Astrocyte (in vitro differentiated cells and primary cell): ENCODE measurements around the gene BEST4. TPM values are rescaled to one million over a fixed set of nuclear protein-coding genes. Genes with fewer than 3 reads are reported as not detected.

Experiments
- DNase-seq: peaks from one replicate; pipeline ENCODE4 v3.0.0-alpha.2; 2010; ENCODE audit warnings: low read depth
- FAIRE-seq: peaks from 2 replicates; lab custom pipeline; 2011; peaks lifted over from hg19 to GRCh38; lab: Jason Lieb, UNC
- H2AFZ ChIP-seq: 2 replicates; pipeline ENCODE4 v1.6.0; 2012; ENCODE audit warnings: low read depth, low read length, inconsistent platforms
- H3K27ac ChIP-seq: 2 replicates; pipeline ENCODE4 v1.5.1; 2011; ENCODE audit warnings: low read depth, low read length, inconsistent platforms
- H3K27me3 ChIP-seq: 2 replicates; pipeline ENCODE4 v1.6.0; 2011; ENCODE audit warnings: low read length, inconsistent platforms; ENCODE audit not compliant: insufficient read depth
- H3K36me3 ChIP-seq: 2 replicates; pipeline ENCODE4 v1.5.1; 2011; ENCODE audit warnings: low read length, inconsistent platforms; ENCODE audit not compliant: insufficient read depth
- H3K4me1 ChIP-seq: 2 replicates; pipeline ENCODE4 v1.5.1; 2011; ENCODE audit warnings: low read length, inconsistent platforms; ENCODE audit not compliant: insufficient read depth
- H3K4me2 ChIP-seq: 2 replicates; pipeline ENCODE4 v1.6.0; 2012; ENCODE audit warnings: low read length, inconsistent platforms
- H3K4me3 ChIP-seq: 2 replicates; pipeline ENCODE4 v1.5.1; 2011; ENCODE audit warnings: low read depth, mild to moderate bottlenecking, low read length, inconsistent platforms; ENCODE audit not compliant: insufficient read depth
- H3K79me2 ChIP-seq: 2 replicates; pipeline ENCODE4 v1.6.0; 2012; ENCODE audit warnings: mild to moderate bottlenecking, low read length, inconsistent platforms; ENCODE audit not compliant: insufficient read depth
- H3K9ac ChIP-seq: 2 replicates; pipeline ENCODE4 v1.6.0; 2012; ENCODE audit warnings: mild to moderate bottlenecking, low read length, inconsistent platforms
- H3K9me3 ChIP-seq: 2 replicates; pipeline ENCODE4 v1.5.1; 2012; ENCODE audit warnings: low read depth, mild to moderate bottlenecking, low read length, inconsistent platforms; ENCODE audit not compliant: insufficient read depth
- H4K20me1 ChIP-seq: 2 replicates; pipeline ENCODE4 v1.6.0; 2012; ENCODE audit warnings: low read length, inconsistent platforms; ENCODE audit not compliant: insufficient read depth
- H3K27ac Mint-ChIP-seq: one replicate; pipeline ENCODE4 v1.8.0; 2021; ENCODE audit warnings: mild to moderate bottlenecking, mixed read lengths; ENCODE audit not compliant: unreplicated experiment
- H3K27me3 Mint-ChIP-seq: one replicate; pipeline ENCODE4 v1.8.0; 2021; ENCODE audit warnings: low read depth, mixed read lengths; ENCODE audit not compliant: unreplicated experiment
- H3K36me3 Mint-ChIP-seq: one replicate; pipeline ENCODE4 v1.8.0; 2021; ENCODE audit warnings: low read depth, mixed read lengths; ENCODE audit not compliant: unreplicated experiment
- H3K4me1 Mint-ChIP-seq: one replicate; pipeline ENCODE4 v1.8.0; 2021; ENCODE audit warnings: low read depth, mixed read lengths; ENCODE audit not compliant: unreplicated experiment
- H3K4me3 Mint-ChIP-seq: one replicate; pipeline ENCODE4 v1.8.0; 2021; ENCODE audit warnings: mild to moderate bottlenecking, moderate library complexity, mixed read lengths; ENCODE audit not compliant: unreplicated experiment
- H3K9me3 Mint-ChIP-seq: one replicate; pipeline ENCODE4 v1.8.0; 2021; ENCODE audit warnings: mild to moderate bottlenecking, mixed read lengths; ENCODE audit not compliant: unreplicated experiment
- EZH2 ChIP-seq: IDR thresholded peaks from 2 replicates; pipeline ENCODE4 v1.6.1; 2012; ENCODE audit warnings: mild to moderate bottlenecking, low read length, inconsistent platforms; ENCODE audit not compliant: insufficient read depth
- total RNA-seq: library from RNA; stranded (reverse); gene quantifications from 2 replicates; pipeline ENCODE4 v1.2.1, GENCODE V29; 2021
- TF ChIP-seq, protein P1 (sequence below): IDR thresholded peaks from 2 replicates; pipeline ENCODE4 v1.5.1; 2011; ENCODE audit warnings: low read depth, mild to moderate bottlenecking, inconsistent platforms, low read length, moderate library complexity; ENCODE audit not compliant: insufficient read depth

Gene BEST4
- total RNA-seq, 1 donor from 2014 or later: not detected

GRCh38 chr1:44820328-44821239 is 32.6 kb upstream of the BEST4 start:
- Histone ChIP-seq H3K27ac (peak overlapping the region; percentile 99), H3K9me3 (no peaks in the 10 kb centered on the region), H3K4me1 (peaks cover 11% of the 10 kb centered on the region), H3K36me3 (peaks cover 6% of the 10 kb centered on the region), H3K79me2 (no peaks in the 10 kb centered on the region), H3K27me3 (no peaks in the 10 kb centered on the region), H3K9ac (peak overlapping the region; percentile 94), H4K20me1 (no peaks in the 10 kb centered on the region), H3K4me2 (peak overlapping the region; percentile 84), H2AFZ (peak overlapping the region; percentile 83), H3K4me3 (peak overlapping the region; percentile 60)
- Mint-ChIP-seq H3K27ac (peak overlapping the region; percentile 99), H3K27me3 (peaks cover 2% of the 10 kb centered on the region), H3K36me3 (peaks cover 3% of the 10 kb centered on the region), H3K4me1 (peaks cover 8% of the 10 kb centered on the region), H3K4me3 (peak overlapping the region; percentile 81), H3K9me3 (peaks cover 3% of the 10 kb centered on the region)
- FAIRE-seq: no peak
- TF ChIP-seq, protein P1, sequence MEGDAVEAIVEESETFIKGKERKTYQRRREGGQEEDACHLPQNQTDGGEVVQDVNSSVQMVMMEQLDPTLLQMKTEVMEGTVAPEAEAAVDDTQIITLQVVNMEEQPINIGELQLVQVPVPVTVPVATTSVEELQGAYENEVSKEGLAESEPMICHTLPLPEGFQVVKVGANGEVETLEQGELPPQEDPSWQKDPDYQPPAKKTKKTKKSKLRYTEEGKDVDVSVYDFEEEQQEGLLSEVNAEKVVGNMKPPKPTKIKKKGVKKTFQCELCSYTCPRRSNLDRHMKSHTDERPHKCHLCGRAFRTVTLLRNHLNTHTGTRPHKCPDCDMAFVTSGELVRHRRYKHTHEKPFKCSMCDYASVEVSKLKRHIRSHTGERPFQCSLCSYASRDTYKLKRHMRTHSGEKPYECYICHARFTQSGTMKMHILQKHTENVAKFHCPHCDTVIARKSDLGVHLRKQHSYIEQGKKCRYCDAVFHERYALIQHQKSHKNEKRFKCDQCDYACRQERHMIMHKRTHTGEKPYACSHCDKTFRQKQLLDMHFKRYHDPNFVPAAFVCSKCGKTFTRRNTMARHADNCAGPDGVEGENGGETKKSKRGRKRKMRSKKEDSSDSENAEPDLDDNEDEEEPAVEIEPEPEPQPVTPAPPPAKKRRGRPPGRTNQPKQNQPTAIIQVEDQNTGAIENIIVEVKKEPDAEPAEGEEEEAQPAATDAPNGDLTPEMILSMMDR: no peak
- no peak for TF ChIP-seq EZH2
- DNase-seq: no peak

DNA sequence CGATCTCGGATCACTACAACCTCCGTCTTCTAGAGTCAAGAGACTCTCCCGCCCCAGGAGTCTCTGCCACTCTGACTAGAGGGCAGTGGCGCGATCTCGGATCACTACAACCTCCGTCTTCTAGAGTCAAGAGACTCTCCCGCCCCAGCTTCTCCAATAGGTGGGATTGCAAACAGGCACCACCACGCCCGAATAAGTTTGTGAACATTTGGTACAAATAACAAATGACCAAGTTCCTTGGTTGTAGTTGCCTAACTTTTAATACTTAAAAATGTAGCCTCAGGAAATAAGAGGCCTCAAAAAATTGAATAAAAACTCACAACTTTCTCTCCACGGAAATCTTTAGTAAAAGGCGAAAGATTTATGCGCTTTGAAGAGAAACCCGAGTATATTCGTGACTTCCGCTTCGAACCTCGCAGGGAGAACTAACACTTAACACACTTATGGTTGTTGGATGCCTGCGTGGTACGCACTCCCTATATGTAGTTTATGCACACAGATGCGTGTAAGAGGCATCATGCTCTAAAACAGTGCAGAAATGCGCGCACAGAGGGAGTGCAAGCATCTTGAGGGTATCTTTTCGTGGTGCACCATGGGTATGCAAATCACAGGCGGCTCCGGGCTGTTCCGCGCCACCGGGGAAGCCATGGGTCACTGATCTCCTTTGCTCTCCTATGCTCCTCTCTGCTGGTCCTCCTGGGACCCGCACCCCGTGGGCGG is 31.8 kb upstream of the BEST4 start:
- Histone ChIP-seq H3K27ac (peak overlapping the region; percentile 99), H2AFZ (peak overlapping the region; percentile 83), H3K9me3 (no peaks in the 10 kb centered on the region), H3K9ac (peak overlapping the region; percentile 94), H4K20me1 (no peaks in the 10 kb centered on the region), H3K36me3 (peaks cover 13% of the 10 kb centered on the region), H3K27me3 (no peaks in the 10 kb centered on the region), H3K4me2 (peak overlapping the region; percentile 84), H3K4me1 (peaks cover 13% of the 10 kb centered on the region), H3K4me3 (peak overlapping the region; percentile 60), H3K79me2 (no peaks in the 10 kb centered on the region)
- TF ChIP-seq, protein P1: no peak
- no peak for TF ChIP-seq EZH2
- Mint-ChIP-seq H3K36me3 (peaks cover 10% of the 10 kb centered on the region), H3K9me3 (peaks cover 3% of the 10 kb centered on the region), H3K4me1 (peaks cover 15% of the 10 kb centered on the region), H3K27me3 (peaks cover 2% of the 10 kb centered on the region), H3K27ac (peak overlapping the region; percentile 99), H3K4me3 (peak overlapping the region; percentile 81)
- peak; percentile 39 for FAIRE-seq
- DNase-seq: peak; percentile 94
